Camera-type eye (tissue), 1 donor: ENCODE data around the gene RPGR. TPM values are rescaled to one million over a fixed set of nuclear protein-coding genes. Genes with fewer than 3 reads are reported as not detected.

Experiments
- total RNA-seq: library from RNA; depleted of rRNA; stranded (reverse); fragments of >200 nt; gene quantifications from one replicate; pipeline ENCODE4 v1.2.3, GENCODE V29; 2014

Gene RPGR, protein sequence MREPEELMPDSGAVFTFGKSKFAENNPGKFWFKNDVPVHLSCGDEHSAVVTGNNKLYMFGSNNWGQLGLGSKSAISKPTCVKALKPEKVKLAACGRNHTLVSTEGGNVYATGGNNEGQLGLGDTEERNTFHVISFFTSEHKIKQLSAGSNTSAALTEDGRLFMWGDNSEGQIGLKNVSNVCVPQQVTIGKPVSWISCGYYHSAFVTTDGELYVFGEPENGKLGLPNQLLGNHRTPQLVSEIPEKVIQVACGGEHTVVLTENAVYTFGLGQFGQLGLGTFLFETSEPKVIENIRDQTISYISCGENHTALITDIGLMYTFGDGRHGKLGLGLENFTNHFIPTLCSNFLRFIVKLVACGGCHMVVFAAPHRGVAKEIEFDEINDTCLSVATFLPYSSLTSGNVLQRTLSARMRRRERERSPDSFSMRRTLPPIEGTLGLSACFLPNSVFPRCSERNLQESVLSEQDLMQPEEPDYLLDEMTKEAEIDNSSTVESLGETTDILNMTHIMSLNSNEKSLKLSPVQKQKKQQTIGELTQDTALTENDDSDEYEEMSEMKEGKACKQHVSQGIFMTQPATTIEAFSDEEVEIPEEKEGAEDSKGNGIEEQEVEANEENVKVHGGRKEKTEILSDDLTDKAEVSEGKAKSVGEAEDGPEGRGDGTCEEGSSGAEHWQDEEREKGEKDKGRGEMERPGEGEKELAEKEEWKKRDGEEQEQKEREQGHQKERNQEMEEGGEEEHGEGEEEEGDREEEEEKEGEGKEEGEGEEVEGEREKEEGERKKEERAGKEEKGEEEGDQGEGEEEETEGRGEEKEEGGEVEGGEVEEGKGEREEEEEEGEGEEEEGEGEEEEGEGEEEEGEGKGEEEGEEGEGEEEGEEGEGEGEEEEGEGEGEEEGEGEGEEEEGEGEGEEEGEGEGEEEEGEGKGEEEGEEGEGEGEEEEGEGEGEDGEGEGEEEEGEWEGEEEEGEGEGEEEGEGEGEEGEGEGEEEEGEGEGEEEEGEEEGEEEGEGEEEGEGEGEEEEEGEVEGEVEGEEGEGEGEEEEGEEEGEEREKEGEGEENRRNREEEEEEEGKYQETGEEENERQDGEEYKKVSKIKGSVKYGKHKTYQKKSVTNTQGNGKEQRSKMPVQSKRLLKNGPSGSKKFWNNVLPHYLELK
- 34.3 TPM for total RNA-seq

DNA sequence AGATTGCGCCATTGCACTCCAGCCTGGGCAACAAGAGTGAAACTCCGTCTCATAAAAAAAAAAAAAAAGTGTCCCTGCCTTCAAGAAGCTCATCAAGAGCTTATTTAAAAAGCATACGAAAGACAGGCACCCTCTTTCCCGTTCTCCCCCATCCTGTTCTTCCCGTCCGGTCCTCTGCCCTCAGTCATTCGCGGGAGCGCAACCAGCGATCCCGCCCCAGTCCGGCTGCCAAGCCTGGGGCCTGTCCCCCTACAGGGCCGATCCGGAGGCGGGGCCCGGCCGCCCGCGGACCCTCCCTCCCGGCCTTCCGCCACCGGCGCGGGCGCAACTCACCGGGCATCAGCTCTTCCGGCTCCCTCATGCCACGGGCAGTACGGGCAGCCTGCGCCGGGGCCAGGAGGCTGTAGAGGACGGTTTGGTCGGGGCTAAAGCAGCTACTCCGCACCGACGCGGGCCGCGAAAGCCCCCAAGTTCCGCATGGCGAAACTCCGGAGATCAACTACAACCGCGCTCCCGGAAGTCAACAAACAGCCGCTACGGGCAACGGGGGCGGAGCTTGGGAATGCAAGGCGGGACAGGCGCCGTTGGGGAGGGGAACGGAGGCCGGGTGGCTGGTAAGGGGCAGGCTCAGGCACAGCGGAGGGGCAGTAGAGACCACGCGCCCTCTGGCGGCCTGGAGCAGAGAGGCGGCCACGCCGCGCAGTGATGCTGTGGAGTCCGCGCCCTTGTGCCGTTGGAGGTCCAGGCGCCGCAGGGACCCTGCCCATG lies at the start of gene RPGR:
Gene RPGR (minus strand): TSS at position 503 of the 768 bp plus-strand sequence. CDS start 142 bp downstream, at position 361.

DNA sequence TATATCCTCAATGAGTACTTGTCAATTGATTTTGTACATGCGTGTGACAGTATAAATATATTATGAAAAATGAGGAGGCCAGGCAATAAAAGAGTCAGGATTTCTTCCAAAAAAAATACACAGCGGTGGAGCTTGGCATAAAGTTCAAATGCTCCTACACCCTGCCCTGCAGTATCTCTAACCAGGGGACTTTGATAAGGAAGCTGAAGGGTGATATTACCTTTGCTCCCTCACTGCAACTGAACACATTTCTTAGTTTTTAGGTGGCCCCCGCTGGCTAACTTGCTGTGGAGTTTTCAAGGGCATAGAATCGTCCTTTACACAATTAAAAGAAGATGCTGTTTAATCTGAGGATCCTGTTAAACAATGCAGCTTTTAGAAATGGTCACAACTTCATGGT lies 25.1 kb upstream of the RPGR start, which contains the start of gene OTC:
Gene OTC (plus strand): TSS at position 243 of the 400 bp plus-strand sequence. CDS start 93 bp downstream, at position 336.

DNA sequence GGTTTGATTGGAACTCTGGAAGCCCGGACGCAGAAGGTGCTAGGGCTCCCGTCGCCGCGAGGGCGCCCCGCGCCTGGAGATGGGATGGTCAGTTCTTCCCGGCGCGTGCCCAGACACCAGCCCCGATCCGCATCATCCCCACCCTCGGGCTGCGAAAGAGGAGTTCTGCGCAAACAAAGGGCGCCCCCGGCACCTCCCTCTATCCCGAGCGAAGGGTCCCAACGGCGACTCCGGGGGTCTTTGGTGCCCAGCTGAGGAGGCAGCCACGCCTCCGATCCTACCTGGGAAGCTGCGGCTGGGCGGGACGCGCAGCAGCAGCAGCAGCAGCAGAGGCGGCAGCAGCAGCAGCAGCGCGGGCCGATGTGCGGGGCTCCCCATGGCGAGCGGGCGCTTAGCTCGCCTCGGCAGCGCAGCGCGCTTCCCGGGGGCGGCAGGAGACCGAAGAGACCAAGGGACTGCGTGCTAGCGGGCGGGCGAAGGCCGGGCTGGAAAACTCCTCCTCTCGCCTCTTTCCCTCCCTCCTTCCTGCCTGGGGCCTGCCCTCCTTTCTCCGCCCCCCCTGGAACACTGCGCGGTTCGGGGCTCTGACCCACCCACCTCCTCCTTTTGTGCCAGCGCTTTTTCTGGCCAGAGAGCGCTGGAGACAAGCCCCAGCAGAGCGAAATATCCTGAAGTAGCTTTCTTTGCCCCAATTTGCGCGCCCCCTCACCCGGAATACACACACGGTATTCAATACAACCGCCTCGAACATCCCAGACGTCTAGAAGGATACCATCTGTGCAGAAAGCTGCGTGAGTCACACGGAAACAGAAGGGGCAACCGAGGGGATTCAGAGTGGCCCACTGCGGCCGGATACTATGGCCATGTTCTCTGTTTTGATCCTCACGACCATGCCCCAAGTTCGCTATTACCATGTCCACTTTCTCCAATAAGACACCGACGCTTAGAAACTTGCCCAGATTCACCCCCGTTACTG lies 106.6 kb downstream of the RPGR start, which contains the start of gene SRPX:
Gene SRPX (minus strand): TSS at position 457 of the 976 bp plus-strand sequence. CDS start 79 bp downstream, at position 378.

Other genes starting within 250 kb of the RPGR start
- 50.5 TPM for gene SRPX, start 106.6 kb downstream of the RPGR start, total RNA-seq
- not detected for gene OTC, start 25.1 kb upstream of the RPGR start, total RNA-seq
- 58.6 TPM for gene TSPAN7, start 234.0 kb upstream of the RPGR start, total RNA-seq